GM12874 (cell line): ENCODE results near the gene RPSA.

Experiments
- TF ChIP-seq, protein P1 (sequence below): IDR thresholded peaks from 2 replicates; pipeline ENCODE4 v1.5.1; 2011; ENCODE audit warnings: low read depth, mild to moderate bottlenecking, control low read depth, low read length, moderate library complexity; ENCODE audit not compliant: insufficient read depth

Gene RPSA

GRCh38 chr3:39457361-39457760 lies 50.8 kb downstream of the RPSA start:
- TF ChIP-seq, protein P1, sequence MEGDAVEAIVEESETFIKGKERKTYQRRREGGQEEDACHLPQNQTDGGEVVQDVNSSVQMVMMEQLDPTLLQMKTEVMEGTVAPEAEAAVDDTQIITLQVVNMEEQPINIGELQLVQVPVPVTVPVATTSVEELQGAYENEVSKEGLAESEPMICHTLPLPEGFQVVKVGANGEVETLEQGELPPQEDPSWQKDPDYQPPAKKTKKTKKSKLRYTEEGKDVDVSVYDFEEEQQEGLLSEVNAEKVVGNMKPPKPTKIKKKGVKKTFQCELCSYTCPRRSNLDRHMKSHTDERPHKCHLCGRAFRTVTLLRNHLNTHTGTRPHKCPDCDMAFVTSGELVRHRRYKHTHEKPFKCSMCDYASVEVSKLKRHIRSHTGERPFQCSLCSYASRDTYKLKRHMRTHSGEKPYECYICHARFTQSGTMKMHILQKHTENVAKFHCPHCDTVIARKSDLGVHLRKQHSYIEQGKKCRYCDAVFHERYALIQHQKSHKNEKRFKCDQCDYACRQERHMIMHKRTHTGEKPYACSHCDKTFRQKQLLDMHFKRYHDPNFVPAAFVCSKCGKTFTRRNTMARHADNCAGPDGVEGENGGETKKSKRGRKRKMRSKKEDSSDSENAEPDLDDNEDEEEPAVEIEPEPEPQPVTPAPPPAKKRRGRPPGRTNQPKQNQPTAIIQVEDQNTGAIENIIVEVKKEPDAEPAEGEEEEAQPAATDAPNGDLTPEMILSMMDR, result no peak

DNA sequence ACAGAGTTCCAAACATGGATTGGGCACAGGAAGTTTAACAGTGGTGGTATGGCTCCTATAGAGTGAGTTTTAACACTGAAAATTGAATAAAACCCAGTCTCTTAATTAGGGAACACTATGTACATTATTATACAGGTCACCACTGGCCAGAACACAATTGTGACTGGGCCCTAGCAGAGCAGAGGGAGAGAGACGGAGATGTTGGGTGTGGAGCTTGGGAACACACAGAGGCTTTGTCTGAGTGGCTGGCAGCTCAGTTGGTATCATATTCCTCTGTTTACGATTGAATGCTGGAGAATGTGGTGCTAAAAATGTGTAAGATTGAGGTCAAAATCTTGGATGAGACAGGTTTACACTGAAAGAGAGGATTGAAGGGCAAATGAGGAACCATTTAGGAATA lies 54.2 kb downstream of the RPSA start:
- TF ChIP-seq, protein P1, result no peak
